ENCODE data around the gene EPHA1. TPM values are rescaled to one million over a fixed set of nuclear protein-coding genes. Genes with fewer than 3 reads are reported as not detected.

Gene EPHA1
- total RNA-seq, 1 donor from 2014 or later = 54.4 TPM

DNA sequence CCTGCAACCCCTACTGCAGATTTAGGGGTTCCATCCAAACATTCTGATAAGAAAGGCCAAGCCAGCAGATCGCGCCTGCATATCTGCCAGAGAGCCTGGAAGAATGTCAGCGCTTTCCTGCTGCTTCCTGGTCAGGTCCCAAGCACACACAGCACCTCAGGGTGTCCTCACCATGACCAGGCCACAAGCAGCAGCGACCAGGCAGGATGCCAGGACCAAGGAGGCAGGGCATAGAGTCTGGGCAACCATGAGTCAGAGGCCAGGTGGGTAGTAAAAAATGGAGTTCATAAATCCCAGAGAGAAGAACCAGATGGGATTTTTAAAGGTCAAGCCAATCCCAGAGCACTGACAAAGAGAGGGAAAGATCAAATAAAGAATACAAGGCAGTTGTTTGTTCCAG lies 40.7 kb downstream of the EPHA1 start:
- Mint-ChIP-seq H3K36me3 (ENCODE audit: insufficient read depth) (no peaks in the 10 kb centered on the region), H3K4me1 (ENCODE audit: low read depth) (peaks cover 12% of the 10 kb centered on the region), H3K27me3 (peaks cover 42% of the 10 kb centered on the region), H3K4me3 (ENCODE audit: low read depth) (no peak overlapping the region), H3K9me3 (ENCODE audit: low read depth) (no peaks in the 10 kb centered on the region), H3K27ac (no peak overlapping the region)
- no peak for DNase-seq (ENCODE audit: low spot score, unreplicated experiment)
- TF ChIP-seq, protein P1, sequence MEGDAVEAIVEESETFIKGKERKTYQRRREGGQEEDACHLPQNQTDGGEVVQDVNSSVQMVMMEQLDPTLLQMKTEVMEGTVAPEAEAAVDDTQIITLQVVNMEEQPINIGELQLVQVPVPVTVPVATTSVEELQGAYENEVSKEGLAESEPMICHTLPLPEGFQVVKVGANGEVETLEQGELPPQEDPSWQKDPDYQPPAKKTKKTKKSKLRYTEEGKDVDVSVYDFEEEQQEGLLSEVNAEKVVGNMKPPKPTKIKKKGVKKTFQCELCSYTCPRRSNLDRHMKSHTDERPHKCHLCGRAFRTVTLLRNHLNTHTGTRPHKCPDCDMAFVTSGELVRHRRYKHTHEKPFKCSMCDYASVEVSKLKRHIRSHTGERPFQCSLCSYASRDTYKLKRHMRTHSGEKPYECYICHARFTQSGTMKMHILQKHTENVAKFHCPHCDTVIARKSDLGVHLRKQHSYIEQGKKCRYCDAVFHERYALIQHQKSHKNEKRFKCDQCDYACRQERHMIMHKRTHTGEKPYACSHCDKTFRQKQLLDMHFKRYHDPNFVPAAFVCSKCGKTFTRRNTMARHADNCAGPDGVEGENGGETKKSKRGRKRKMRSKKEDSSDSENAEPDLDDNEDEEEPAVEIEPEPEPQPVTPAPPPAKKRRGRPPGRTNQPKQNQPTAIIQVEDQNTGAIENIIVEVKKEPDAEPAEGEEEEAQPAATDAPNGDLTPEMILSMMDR (IDR thresholded peaks at IDR 0.05; ENCODE audit: unreplicated experiment) = no peak

- H3K27ac Mint-ChIP-seq = no peak overlapping the region
- H3K36me3 Mint-ChIP-seq (ENCODE audit: insufficient read depth) = no peaks in the 10 kb centered on the region
- peak overlapping the region; percentile 65 for H3K4me3 Mint-ChIP-seq (ENCODE audit: low read depth)
- DNase-seq (ENCODE audit: low spot score, unreplicated experiment) = no peak
- no peaks in the 10 kb centered on the region for H3K9me3 Mint-ChIP-seq (ENCODE audit: low read depth)
- TF ChIP-seq, protein P1 (IDR thresholded peaks at IDR 0.05; ENCODE audit: unreplicated experiment) = no peak
- peaks cover 3% of the 10 kb centered on the region for H3K4me1 Mint-ChIP-seq (ENCODE audit: low read depth)
- H3K27me3 Mint-ChIP-seq = peaks cover 74% of the 10 kb centered on the region
These were observed 45.4 kb downstream of the EPHA1 start for GRCh38 chr7:143363016-143363937.

DNA sequence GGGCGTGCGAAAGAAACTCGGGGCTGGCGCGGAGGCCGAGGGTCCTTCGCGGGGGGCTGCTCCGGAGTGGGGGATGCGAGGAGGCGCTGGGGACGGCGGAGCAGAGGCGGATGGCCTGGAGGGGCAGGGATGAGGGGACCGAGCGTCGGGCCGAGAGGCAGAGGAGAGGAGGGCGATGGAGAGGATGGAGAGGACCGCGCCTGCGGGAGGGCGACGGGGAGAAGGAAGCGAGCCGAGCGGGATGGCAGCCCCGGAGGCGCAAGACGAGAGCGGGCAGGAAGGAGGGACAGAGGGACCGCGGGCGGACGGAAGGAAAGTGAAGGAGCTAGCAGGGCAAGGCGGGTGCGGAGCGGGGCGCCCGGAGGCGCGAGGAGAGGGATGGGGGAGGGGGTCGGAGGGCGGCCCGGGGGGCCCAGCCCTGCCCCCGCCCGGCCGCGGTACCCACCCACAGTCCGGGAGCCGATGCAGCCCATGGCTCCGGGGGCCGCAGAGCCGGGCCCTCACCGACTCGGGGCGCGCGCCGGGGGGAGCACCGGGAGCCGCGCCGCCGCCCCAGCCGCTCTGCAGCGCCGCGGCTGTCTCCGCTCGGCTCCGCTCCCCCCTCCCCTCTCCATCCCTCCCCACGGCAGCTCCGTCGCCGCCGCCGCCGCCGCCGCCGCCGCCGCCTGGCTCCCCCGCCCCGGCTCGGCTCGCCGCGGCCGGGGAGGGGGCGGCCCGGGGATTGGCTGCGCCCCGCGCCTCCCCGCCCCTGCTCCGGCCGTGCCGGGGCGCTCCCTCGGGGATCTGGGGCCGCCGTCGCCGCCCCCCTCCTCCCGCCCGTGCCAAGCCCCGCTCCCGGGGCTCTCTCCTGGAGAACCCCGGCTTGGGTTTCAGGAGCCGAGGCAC lies 46.3 kb downstream of the EPHA1 start, which contains the start of gene FAM131B:
FAM131B (minus strand) TSS at position 583 of the 885 bp plus-strand sequence; CDS start at position 473, 110 bp downstream.
- H3K27me3 Mint-ChIP-seq = peaks cover 82% of the 10 kb centered on the region

DNA sequence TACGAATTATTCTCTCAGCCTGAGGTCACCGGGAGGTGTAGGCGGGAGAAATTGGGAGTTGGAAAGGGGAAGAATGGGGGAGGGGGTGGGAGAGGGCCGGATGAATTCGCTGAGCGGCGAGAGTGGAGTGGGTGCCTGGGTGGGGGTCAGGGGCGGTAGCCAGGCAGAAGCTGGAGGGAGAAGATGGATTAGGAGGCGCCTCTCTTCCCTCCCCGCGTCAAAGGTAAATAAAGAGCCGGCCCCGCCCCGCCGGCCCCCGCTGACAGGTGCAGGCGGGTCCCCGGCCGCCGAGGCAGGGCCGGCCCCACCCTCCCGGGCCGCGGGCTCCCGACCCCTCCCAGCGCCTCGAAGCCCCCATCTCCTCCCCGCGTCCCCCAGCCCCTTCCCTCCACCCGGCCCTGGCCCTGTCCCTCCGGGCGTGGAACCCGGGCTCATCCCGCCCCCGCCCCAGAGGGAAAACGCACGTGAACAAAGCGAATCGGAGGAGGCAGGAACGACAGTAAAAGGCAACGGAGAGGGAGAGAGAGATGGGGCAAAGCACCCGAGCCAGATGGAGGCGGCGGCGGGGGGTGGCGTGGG lies 47.0 kb downstream of the EPHA1 start:
- DNase-seq (ENCODE audit: low spot score, unreplicated experiment) = no peak
- Mint-ChIP-seq H3K27ac (no peak overlapping the region), H3K4me1 (ENCODE audit: low read depth) (peaks cover 3% of the 10 kb centered on the region), H3K27me3 (peaks cover 81% of the 10 kb centered on the region), H3K4me3 (ENCODE audit: low read depth) (peak overlapping the region; percentile 68), H3K9me3 (ENCODE audit: low read depth) (no peaks in the 10 kb centered on the region), H3K36me3 (ENCODE audit: insufficient read depth) (no peaks in the 10 kb centered on the region)
- TF ChIP-seq, protein P1 (IDR thresholded peaks at IDR 0.05; ENCODE audit: unreplicated experiment) = no peak

More for the DNA sequence above, 46.3 kb downstream of the EPHA1 start, which contains the start of gene FAM131B:
- peak within 1 kb of the TSS; percentile 68 for H3K4me3 Mint-ChIP-seq (ENCODE audit: low read depth)
- no peaks in the 10 kb centered on the region for H3K36me3 Mint-ChIP-seq (ENCODE audit: insufficient read depth)
- no peaks in the 10 kb centered on the region for H3K9me3 Mint-ChIP-seq (ENCODE audit: low read depth)
- TF ChIP-seq, protein P1 (IDR thresholded peaks at IDR 0.05; ENCODE audit: unreplicated experiment) = no peak
- no peak for DNase-seq (ENCODE audit: low spot score, unreplicated experiment)
- H3K27ac Mint-ChIP-seq = no peak within 1 kb of the TSS
- peaks cover 3% of the 10 kb centered on the region for H3K4me1 Mint-ChIP-seq (ENCODE audit: low read depth)
